ENCODE results near the gene UNC5C.

Gene UNC5C

GRCh38 chr4:95537863-95538488 lies 10.8 kb downstream of the UNC5C start:
- DNase-seq (ENCODE audit: low spot score in 2 of 2) (no peak), ATAC-seq (ENCODE audit: low read depth) (no peak)
- H3K27me3 Mint-ChIP-seq, result no peaks in the 10 kb centered on the region
- no peak overlapping the region for H3K4me3 Mint-ChIP-seq
- H3K9me3 Mint-ChIP-seq, result no peaks in the 10 kb centered on the region
- H3K27ac Mint-ChIP-seq, result no peak overlapping the region
- H3K36me3 Mint-ChIP-seq, result no peaks in the 10 kb centered on the region
- H3K4me1 Mint-ChIP-seq, result no peaks in the 10 kb centered on the region

- Mint-ChIP-seq H3K9me3 (no peaks in the 10 kb centered on the region), H3K27me3 (no peaks in the 10 kb centered on the region), H3K4me1 (no peaks in the 10 kb centered on the region), H3K4me3 (no peak overlapping the region), H3K36me3 (no peaks in the 10 kb centered on the region), H3K27ac (no peak overlapping the region)
- ATAC-seq (ENCODE audit: low read depth), result no peak
- no peak for DNase-seq (ENCODE audit: low spot score in 2 of 2)
Observed at GRCh38 chr4:95537191-95537590, 11.6 kb downstream of the UNC5C start.

- no peaks in the 10 kb centered on the region for H3K4me1 Mint-ChIP-seq
- no peaks in the 10 kb centered on the region for H3K9me3 Mint-ChIP-seq
- no peaks in the 10 kb centered on the region for H3K27me3 Mint-ChIP-seq
- H3K4me3 Mint-ChIP-seq, result no peak overlapping the region
- H3K36me3 Mint-ChIP-seq, result no peaks in the 10 kb centered on the region
- DNase-seq (ENCODE audit: low spot score in 2 of 2) (no peak), ATAC-seq (ENCODE audit: low read depth) (no peak)
- no peak overlapping the region for H3K27ac Mint-ChIP-seq
Observed at GRCh38 chr4:95536650-95537049, 12.1 kb downstream of the UNC5C start.

- H3K9me3 Mint-ChIP-seq, result no peaks in the 10 kb centered on the region
- no peak overlapping the region for H3K27ac Mint-ChIP-seq
- H3K4me1 Mint-ChIP-seq, result no peaks in the 10 kb centered on the region
- DNase-seq (ENCODE audit: low spot score in 2 of 2) (no peak), ATAC-seq (ENCODE audit: low read depth) (no peak)
- H3K27me3 Mint-ChIP-seq, result no peaks in the 10 kb centered on the region
- H3K36me3 Mint-ChIP-seq, result no peaks in the 10 kb centered on the region
- H3K4me3 Mint-ChIP-seq, result no peak overlapping the region
Observed at GRCh38 chr4:95535180-95535579, 13.6 kb downstream of the UNC5C start.

- Mint-ChIP-seq H3K27me3 (no peaks in the 10 kb centered on the region), H3K36me3 (no peaks in the 10 kb centered on the region), H3K9me3 (no peaks in the 10 kb centered on the region), H3K4me3 (no peak overlapping the region), H3K27ac (no peak overlapping the region), H3K4me1 (no peaks in the 10 kb centered on the region)
- no peak for ATAC-seq (ENCODE audit: low read depth)
- no peak for DNase-seq (ENCODE audit: low spot score in 2 of 2)
Observed at GRCh38 chr4:95534032-95534431, 14.7 kb downstream of the UNC5C start.

GRCh38 chr4:95533254-95533653 lies 15.5 kb downstream of the UNC5C start:
- Mint-ChIP-seq H3K4me1 (no peaks in the 10 kb centered on the region), H3K27me3 (no peaks in the 10 kb centered on the region), H3K36me3 (no peaks in the 10 kb centered on the region), H3K4me3 (no peak overlapping the region), H3K9me3 (no peaks in the 10 kb centered on the region), H3K27ac (no peak overlapping the region)
- no peak for DNase-seq (ENCODE audit: low spot score in 2 of 2)
- ATAC-seq (ENCODE audit: low read depth), result no peak

- no peak for ATAC-seq (ENCODE audit: low read depth)
- Mint-ChIP-seq H3K36me3 (no peaks in the 10 kb centered on the region), H3K27me3 (no peaks in the 10 kb centered on the region), H3K4me1 (no peaks in the 10 kb centered on the region), H3K9me3 (no peaks in the 10 kb centered on the region), H3K4me3 (no peak overlapping the region), H3K27ac (no peak overlapping the region)
- DNase-seq (ENCODE audit: low spot score in 2 of 2), result no peak
Observed at GRCh38 chr4:95532305-95532704, 16.5 kb downstream of the UNC5C start.

GRCh38 chr4:95531141-95531540 lies 17.6 kb downstream of the UNC5C start:
- no peaks in the 10 kb centered on the region for H3K9me3 Mint-ChIP-seq
- no peaks in the 10 kb centered on the region for H3K4me1 Mint-ChIP-seq
- H3K4me3 Mint-ChIP-seq, result no peak overlapping the region
- H3K36me3 Mint-ChIP-seq, result no peaks in the 10 kb centered on the region
- ATAC-seq (ENCODE audit: low read depth), result no peak
- no peak overlapping the region for H3K27ac Mint-ChIP-seq
- DNase-seq (ENCODE audit: low spot score in 2 of 2), result no peak
- H3K27me3 Mint-ChIP-seq, result no peaks in the 10 kb centered on the region

GRCh38 chr4:95529946-95530345 lies 18.8 kb downstream of the UNC5C start:
- Mint-ChIP-seq H3K4me1 (no peaks in the 10 kb centered on the region), H3K36me3 (no peaks in the 10 kb centered on the region), H3K27me3 (no peaks in the 10 kb centered on the region), H3K9me3 (no peaks in the 10 kb centered on the region), H3K4me3 (no peak overlapping the region), H3K27ac (no peak overlapping the region)
- ATAC-seq (ENCODE audit: low read depth) (no peak), DNase-seq (ENCODE audit: low spot score in 2 of 2) (no peak)

- Mint-ChIP-seq H3K4me3 (no peak overlapping the region), H3K4me1 (no peaks in the 10 kb centered on the region), H3K27ac (no peak overlapping the region), H3K9me3 (no peaks in the 10 kb centered on the region), H3K36me3 (no peaks in the 10 kb centered on the region), H3K27me3 (no peaks in the 10 kb centered on the region)
- ATAC-seq (ENCODE audit: low read depth), result no peak
- DNase-seq (ENCODE audit: low spot score in 2 of 2), result no peak
Observed at GRCh38 chr4:95528388-95528948, 20.3 kb downstream of the UNC5C start.

- Mint-ChIP-seq H3K9me3 (peaks cover 1% of the 10 kb centered on the region), H3K4me1 (no peaks in the 10 kb centered on the region), H3K36me3 (no peaks in the 10 kb centered on the region), H3K27me3 (no peaks in the 10 kb centered on the region), H3K4me3 (no peak overlapping the region), H3K27ac (no peak overlapping the region)
- no peak for DNase-seq (ENCODE audit: low spot score in 2 of 2)
- no peak for ATAC-seq (ENCODE audit: low read depth)
Observed at GRCh38 chr4:95526075-95526474, 22.7 kb downstream of the UNC5C start.

- ATAC-seq (ENCODE audit: low read depth) (no peak), DNase-seq (ENCODE audit: low spot score in 2 of 2) (no peak)
- Mint-ChIP-seq H3K9me3 (peaks cover 1% of the 10 kb centered on the region), H3K27me3 (no peaks in the 10 kb centered on the region), H3K27ac (no peak overlapping the region), H3K36me3 (no peaks in the 10 kb centered on the region), H3K4me3 (no peak overlapping the region), H3K4me1 (no peaks in the 10 kb centered on the region)
Observed at GRCh38 chr4:95524729-95525128, 24.0 kb downstream of the UNC5C start.

- Mint-ChIP-seq H3K36me3 (no peaks in the 10 kb centered on the region), H3K4me3 (no peak overlapping the region), H3K27me3 (no peaks in the 10 kb centered on the region), H3K27ac (no peak overlapping the region), H3K4me1 (no peaks in the 10 kb centered on the region), H3K9me3 (peaks cover 1% of the 10 kb centered on the region)
- no peak for DNase-seq (ENCODE audit: low spot score in 2 of 2)
- no peak for ATAC-seq (ENCODE audit: low read depth)
Observed at GRCh38 chr4:95524184-95524583, 24.6 kb downstream of the UNC5C start.

GRCh38 chr4:95522682-95523530 lies 25.9 kb downstream of the UNC5C start:
- no peaks in the 10 kb centered on the region for H3K27me3 Mint-ChIP-seq
- H3K4me1 Mint-ChIP-seq, result no peaks in the 10 kb centered on the region
- no peaks in the 10 kb centered on the region for H3K36me3 Mint-ChIP-seq
- ATAC-seq (ENCODE audit: low read depth) (no peak), DNase-seq (ENCODE audit: low spot score in 2 of 2) (no peak)
- H3K4me3 Mint-ChIP-seq, result no peak overlapping the region
- no peak overlapping the region for H3K27ac Mint-ChIP-seq
- H3K9me3 Mint-ChIP-seq, result peaks cover 1% of the 10 kb centered on the region

Data from memory B cell (primary cell).